Esophagus squamous epithelium (tissue), 4 donors: ENCODE measurements around the gene ANXA7.
"Not testable (repeated sequence)": the region's sequence is repeated elsewhere in the genome, so short reads cannot be mapped to it uniquely, and the experiment has no call there.

ENCODE experiments used
- POLR2A ChIP-seq, 4 donors: fragments of 450-650 bp; IDR thresholded peaks; one replicate each; pipeline ENCODE4 v1.6.1; 2017; ENCODE audit warnings: antibody characterized with exemption in 4 of 4, mild to moderate bottlenecking in 4 of 4, moderate library complexity in 3 of 4
- TF ChIP-seq, protein P1 (sequence below), 6 experiments: fragments of 450-650 bp in 4 of 6; fragments of 200-600 bp in 2 of 6; sonication (generic) in 2 of 6; IDR thresholded peaks; one replicate each; pipeline ENCODE4 v1.5.1; 2016 to 2019; ENCODE audit warnings: antibody characterized with exemption in 6 of 6, mild to moderate bottlenecking in 4 of 6, moderate library complexity in 4 of 6

DNA sequence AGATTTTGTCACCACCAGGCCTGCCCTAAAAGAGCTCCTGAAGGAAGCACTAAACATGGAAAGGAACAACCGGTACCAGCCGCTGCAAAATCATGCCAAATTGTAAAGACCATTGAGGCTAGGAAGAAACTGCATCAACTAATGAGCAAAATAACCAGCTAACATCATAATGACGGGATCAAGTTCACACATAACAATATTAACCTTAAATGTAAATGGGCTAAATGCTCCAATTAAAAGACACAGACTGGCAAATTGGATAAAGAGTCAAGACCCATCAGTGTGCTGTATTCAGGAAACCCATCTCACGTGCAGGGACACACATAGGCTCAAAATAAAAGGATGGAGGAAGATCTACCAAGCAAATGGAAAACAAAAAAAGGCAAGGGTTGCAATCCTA is 88.6 kb downstream of the ANXA7 start:
- not testable (repeated sequence) for TF ChIP-seq POLR2A (IDR thresholded peaks at IDR 0.05)
- TF ChIP-seq, protein P1, sequence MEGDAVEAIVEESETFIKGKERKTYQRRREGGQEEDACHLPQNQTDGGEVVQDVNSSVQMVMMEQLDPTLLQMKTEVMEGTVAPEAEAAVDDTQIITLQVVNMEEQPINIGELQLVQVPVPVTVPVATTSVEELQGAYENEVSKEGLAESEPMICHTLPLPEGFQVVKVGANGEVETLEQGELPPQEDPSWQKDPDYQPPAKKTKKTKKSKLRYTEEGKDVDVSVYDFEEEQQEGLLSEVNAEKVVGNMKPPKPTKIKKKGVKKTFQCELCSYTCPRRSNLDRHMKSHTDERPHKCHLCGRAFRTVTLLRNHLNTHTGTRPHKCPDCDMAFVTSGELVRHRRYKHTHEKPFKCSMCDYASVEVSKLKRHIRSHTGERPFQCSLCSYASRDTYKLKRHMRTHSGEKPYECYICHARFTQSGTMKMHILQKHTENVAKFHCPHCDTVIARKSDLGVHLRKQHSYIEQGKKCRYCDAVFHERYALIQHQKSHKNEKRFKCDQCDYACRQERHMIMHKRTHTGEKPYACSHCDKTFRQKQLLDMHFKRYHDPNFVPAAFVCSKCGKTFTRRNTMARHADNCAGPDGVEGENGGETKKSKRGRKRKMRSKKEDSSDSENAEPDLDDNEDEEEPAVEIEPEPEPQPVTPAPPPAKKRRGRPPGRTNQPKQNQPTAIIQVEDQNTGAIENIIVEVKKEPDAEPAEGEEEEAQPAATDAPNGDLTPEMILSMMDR (IDR thresholded peaks at IDR 0.05) = not testable (repeated sequence)
